GM19438 (cell line): ENCODE results near the gene KDELR1.
"Not testable (repeated sequence)": the region's sequence is repeated elsewhere in the genome, so short reads cannot be mapped to it uniquely, and the experiment has no call there.

Experiments
- ATAC-seq: cut with Tn5 transposase; IDR thresholded peaks from one replicate; pipeline ENCODE4 v1.9.1; 2021; ENCODE audit warnings: low read depth; ENCODE audit not compliant: unreplicated experiment

The KDELR1 gene

DNA sequence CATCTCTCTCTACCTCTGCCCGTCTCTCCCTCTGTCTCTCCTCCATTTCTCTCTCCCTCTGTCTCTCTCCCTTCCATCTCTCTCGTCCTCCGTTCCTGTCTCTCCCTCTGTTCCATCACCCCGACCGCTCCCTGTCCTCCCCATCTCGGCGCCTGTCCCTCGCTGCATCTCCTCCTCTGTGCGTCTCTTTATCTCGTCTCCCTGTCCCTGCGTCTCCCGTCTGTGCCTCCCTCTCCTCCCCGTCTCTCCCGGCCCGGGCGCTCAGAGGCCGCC lies 6.7 kb upstream of the KDELR1 start:
- no peak for ATAC-seq

- no peak for ATAC-seq
Observed at GRCh38 chr19:48397263-48398101, 6.1 kb upstream of the KDELR1 start.

GRCh38 chr19:48396824-48397176 lies 5.4 kb upstream of the KDELR1 start:
- no peak for ATAC-seq

DNA sequence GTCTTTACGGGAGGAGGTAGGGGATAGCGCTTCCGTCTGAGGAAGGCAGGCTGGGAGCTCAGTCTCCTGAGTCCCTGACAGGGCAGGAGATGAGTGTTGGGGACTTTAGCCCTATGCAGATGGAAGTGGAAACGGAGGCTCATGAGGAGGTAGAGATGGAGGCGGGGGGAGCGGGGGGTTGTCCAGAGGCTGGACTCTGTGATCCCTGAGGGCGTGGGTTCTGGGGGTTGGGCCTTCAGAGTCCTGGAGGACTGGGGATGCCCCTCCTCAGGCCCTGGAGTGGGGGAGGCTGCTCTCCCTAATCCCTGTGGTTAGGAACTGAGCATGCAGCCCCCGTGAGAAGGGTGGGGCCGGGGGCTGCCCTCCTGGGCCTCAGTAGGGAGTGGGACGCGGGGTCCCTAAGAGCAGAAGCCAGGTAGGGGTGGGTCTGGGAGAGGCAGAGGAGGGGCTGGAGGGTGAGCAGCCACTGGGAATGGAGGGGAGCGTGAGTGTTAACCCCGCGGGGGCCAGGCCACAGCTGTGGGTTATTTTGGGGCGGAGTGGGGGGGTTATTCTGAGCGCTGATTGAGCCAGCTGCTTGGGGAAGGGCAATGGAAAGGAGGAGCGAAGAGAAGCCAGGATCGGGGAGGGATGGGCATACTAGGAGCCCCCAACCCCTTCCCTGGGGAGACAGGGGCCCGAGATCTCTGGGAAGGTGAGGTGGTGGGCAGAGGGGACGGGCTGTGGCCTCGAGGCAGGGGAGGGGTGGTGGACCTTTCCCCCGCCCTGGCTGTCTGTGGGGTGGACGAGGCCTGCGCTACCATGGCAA lies 4.9 kb upstream of the KDELR1 start:
- no peak for ATAC-seq

DNA sequence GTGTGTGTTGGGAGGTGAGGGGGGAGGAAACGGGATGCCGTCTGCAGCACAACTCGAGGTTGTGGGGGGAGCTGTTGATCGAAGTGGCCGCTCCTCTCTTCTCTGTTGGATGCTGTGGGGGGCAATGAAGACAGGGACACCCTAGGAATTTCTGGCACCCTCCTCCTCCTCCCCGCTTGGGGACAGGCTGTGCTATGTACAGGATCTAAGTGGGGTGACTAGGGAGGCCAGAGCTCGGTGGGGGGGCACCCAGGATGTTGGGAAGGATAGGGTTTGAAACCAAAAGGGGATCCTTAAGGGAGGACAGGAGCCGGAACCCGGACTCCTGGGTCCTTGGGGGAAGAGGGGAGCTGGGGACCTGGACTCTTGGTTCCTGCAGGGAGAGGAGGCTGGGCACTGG lies 4.1 kb upstream of the KDELR1 start:
- no peak for ATAC-seq

DNA sequence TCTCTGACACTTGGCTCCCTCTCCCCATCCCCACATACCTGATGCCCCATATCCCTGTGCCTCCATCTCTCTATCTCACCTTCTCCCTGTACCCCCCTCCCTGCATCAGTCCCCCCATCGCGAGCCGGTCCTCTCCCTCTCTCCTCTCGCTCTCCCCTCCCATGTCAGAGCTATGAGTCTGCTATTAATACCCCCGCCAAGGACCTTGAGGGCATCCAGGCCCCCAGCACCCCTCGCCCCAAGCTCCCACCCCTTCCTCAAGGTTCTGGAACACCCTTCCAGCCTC lies 3.8 kb upstream of the KDELR1 start:
- ATAC-seq, result no peak

- no peak for ATAC-seq
Observed at GRCh38 chr19:48394331-48395169, 3.2 kb upstream of the KDELR1 start.

DNA sequence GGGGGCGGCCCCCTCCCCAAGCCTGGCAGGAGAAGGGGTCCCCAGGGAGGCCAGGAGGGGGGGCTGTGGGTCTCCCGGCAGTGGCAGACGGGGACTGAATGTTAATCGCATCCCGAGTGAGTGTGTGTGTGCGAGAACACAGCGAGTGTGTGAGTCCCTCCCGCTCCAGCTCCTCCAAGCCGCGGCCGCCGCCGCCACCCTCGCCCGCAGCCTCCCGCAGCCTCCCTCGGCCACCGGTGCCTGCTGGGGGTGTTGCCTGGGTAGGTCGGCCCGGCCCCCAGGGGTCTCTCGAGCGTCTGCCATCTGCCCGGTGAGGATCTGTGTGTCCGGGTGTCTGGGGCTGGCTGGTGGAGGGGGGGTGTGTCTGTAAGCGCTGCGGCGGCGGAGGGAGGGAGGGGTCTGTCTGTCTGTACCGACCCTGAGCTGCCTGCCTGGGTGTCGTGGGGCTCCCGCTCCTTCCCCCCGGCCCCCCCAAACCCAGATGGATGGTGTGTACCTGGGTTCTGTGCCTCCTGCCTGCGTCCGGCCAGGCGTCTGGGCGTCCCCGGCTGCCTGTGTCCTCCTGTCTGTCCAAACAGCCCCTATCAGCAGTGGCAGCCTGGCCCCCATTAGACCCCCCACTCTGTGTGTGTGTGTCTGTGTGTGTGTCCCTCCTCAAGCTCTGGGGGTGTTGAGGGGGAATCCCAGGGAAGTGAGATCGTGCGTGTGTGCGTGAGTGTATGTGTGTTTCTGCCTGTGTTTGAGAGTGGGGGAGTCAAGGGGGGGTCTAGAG lies 2.4 kb upstream of the KDELR1 start, which contains the start of gene GRIN2D:
TSS of gene GRIN2D (plus strand) at position 110 of the 772 bp plus-strand sequence. CDS start 4,725 bp downstream, outside the sequence.
- no peak for ATAC-seq

DNA sequence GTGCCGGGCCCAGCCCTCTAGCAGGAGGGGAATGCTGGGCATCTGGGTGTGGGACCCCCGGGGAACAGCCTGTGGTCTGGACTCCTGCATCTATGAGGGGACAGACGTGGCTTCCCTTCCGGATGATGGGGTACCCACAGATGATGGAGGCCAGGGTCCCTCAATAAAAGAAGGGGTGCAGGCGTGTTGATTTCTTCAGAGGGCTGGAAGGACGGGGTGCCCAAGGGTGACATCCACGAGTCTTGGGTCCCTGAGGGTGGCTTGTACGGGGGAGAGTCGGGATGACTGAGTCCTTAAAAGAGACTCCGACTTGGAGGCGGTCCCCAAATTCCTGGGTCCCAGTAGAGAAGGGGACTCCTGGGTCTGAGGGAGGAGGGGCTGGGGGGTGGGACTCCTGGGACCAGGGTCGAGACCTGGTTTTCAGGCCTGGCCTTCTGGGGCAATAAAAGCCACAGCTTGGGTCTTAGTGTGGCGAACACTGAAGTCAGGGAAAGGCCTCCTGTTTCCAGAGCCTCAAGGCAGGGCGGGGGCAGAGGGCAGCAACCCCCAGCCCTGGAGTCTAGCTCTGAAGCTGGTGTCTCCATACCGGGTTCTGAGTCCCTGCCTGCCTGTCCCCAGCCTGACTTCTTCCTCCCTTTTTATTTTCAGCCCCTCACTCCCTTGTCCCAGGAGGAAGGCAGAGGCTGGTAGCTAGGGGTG lies 1.7 kb upstream of the KDELR1 start:
- ATAC-seq, result no peak

DNA sequence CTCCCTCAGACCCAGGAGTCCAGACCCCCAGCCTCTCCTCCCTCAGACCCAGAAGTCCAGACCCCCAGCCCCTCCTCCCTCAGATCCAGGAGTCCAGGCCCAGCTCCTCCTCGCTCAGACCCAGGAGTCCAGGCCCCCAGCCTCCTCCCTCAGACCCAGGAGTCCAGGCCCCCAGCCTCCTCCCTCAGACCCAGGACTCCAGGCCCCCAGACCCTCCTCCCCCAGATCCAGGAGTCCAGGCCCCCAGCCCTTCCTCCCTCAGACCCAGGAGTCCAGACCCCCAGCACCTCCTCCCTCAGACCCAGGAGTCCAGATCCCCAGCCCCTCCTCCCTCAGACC lies 624 bp upstream of the KDELR1 start:
- not testable (repeated sequence) for ATAC-seq

GRCh38 chr19:48390188-48391099 lies 907 bp downstream of the KDELR1 start:
- ATAC-seq, result peak; percentile 43

- no peak for ATAC-seq
Observed at GRCh38 chr19:48386981-48387380, 4.4 kb downstream of the KDELR1 start.

DNA sequence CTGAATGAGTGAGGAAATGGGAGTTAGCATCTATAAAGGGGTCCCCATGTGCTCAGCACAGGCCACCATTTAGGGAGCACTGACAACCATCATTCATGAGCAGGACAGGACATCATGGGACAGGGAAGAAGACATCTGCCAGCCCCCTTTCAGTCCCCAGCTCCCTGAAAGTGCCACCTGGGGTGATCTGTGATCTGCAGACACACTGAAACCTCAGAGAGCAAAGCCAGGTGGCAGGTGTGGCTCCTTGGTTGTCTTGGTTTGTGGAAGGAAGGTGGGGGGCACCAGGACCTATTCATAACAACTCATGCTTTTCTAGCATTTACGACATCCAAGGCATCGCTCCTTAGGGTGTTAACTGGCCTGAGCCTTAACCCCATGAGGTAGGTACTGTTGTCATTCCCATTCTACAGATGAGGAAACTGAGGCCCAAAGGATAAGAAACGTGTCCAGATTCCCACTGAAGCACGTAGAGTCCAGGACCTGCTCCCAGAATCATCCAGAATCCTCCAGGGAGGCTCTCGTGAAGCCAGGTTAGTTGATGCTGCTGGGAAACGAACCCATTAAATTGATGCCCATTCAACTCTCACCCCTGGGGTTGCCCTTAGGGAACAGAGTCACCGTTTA lies 5.8 kb downstream of the KDELR1 start:
- ATAC-seq, result no peak

- ATAC-seq, result no peak
Observed at GRCh38 chr19:48382286-48382685, 9.1 kb downstream of the KDELR1 start.

DNA sequence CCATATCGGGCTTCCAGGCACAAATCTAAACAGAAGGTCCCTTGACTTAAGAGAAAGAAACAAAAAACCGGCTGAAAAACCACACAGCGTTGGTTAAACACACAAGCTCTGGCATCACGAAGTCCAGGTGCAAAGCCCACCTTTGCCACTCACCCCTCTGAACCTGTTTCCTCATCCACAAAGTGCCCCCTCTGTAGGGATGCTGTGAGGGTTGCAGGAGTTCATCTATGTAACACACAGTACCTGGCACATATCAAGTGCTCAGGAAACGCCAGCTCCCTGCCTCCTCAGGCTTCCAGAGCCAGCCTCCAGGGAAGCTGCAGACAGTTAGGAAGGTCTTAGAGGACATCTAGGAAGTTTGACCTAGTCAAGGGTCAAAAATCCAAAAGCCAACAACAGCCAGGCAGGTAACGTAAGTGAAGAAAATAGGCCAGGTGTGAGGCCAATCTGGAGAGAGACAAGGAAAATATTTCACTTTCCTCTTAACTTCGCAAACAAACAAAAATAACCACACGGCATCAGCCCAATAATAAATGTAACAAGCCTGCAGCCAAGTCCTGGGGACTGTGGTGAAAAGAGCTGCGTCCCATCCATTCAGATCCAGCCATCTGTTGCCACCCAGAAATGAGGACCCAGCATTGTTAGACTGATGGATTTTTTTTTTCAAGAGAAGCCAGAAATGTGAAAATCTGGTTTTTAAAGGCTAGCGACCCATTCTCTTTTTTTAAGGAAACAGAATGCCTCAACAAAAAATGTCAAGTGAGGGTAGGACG lies 10.0 kb downstream of the KDELR1 start:
- ATAC-seq, result no peak

DNA sequence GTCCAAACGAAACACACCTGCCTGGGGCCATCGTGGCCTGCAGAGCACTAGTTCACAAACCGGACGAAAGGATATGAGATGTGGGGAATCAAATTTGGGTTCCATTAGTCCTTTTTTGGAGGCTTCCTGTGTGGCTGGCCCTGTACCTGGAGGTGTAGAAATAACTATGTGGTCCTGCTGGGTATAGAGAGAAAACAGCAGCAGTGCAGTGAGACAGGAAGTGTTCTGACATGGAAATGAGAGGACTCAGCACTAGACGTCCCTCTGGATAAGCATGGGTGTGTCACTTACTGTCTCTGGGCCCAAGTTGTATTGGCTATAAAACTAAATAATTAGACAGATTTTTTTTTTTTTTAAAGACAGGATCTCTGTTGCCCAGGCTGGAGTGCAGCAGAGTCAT lies 12.3 kb downstream of the KDELR1 start:
- ATAC-seq, result no peak

DNA sequence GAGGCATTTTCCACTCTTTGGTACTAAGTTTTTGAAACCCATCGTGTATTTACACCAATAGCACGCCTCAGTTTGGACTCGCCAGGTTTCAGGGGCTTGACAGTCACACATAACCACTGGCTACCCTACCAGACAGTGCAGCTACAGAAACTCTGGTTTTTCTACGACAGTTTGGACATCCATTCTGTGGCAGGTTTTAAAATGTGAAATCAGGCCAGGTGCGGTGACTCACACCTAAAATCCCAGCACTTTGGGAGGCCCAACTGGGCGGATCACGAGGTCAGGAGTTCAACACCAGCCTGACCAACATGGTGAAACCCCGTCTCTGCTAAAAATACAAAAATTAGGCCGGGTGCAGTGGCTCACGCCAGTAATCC lies 13.2 kb downstream of the KDELR1 start:
- no peak for ATAC-seq

DNA sequence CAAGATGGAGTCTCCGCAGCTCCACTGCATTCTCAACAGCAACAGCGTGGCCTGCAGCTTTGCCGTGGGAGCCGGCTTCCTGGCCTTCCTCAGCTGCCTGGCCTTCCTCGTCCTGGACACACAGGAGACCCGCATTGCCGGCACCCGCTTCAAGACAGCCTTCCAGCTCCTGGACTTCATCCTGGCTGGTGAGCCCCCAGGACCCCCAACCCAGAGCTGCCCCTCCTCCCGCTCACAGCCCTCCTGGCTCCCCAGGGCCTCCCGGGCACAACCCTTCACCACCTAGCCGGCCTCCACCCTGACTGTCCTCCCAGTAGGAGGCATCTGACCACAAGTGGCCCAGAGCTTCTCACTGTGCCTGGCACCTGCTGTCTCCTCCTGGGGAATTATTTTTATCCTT lies 17.8 kb downstream of the KDELR1 start:
- ATAC-seq, result no peak
